NCI-H1436 treated with DMSO at 0.1 percent for 48 hours (cell line): ENCODE results near the gene KANSL1.
"Not testable (repeated sequence)": the region's sequence is repeated elsewhere in the genome, so short reads cannot be mapped to it uniquely, and the experiment has no call there.

ENCODE experiments used
- DNase-seq: peaks from one replicate; lab custom pipeline; 2025; lab: John Stamatoyannopoulos, UW

KANSL1 gene

GRCh38 chr17:46193151-46193625 lies at the start of gene KANSL1:
KANSL1 (minus strand) TSS chr17:46193429; CDS start chr17:46172143, 21,286 bp downstream.
- DNase-seq = peak; percentile 73

GRCh38 chr17:46231359-46231758 lies 38.1 kb upstream of the KANSL1 start:
- not testable (repeated sequence) for DNase-seq

GRCh38 chr17:46225274-46225794 lies 32.1 kb upstream of the KANSL1 start:
- DNase-seq = peak; percentile 78

GRCh38 chr17:46224864-46225263 lies 31.6 kb upstream of the KANSL1 start:
- DNase-seq = not testable (repeated sequence)

GRCh38 chr17:46223041-46223440 lies 29.8 kb upstream of the KANSL1 start:
- DNase-seq = not testable (repeated sequence)

GRCh38 chr17:46216682-46217081 lies 23.5 kb upstream of the KANSL1 start:
- no peak for DNase-seq

GRCh38 chr17:46212634-46213435 lies 19.6 kb upstream of the KANSL1 start:
- DNase-seq = no peak

GRCh38 chr17:46208997-46209396 lies 15.8 kb upstream of the KANSL1 start:
- no peak for DNase-seq

GRCh38 chr17:46205975-46206374 lies 12.7 kb upstream of the KANSL1 start:
- no peak for DNase-seq

- DNase-seq = no peak
Observed at GRCh38 chr17:46202424-46202823, 9.2 kb upstream of the KANSL1 start.

- no peak for DNase-seq
Observed at GRCh38 chr17:46201491-46201890, 8.3 kb upstream of the KANSL1 start.

- no peak for DNase-seq
Observed at GRCh38 chr17:46200197-46200596, 7.0 kb upstream of the KANSL1 start.

- DNase-seq = no peak
Observed at GRCh38 chr17:46199379-46199778, 6.2 kb upstream of the KANSL1 start.

GRCh38 chr17:46198233-46198632 lies 5.0 kb upstream of the KANSL1 start:
- DNase-seq = no peak

- DNase-seq = no peak
Observed at GRCh38 chr17:46197530-46197929, 4.3 kb upstream of the KANSL1 start.

- DNase-seq = no peak
Observed at GRCh38 chr17:46195939-46196716, 2.9 kb upstream of the KANSL1 start.

- no peak for DNase-seq
Observed at GRCh38 chr17:46195217-46195855, 2.1 kb upstream of the KANSL1 start.

GRCh38 chr17:46194393-46195216 lies 1.4 kb upstream of the KANSL1 start:
- no peak for DNase-seq

- peak; percentile 75 for DNase-seq
Observed at GRCh38 chr17:46193626-46194392, 580 bp upstream of the KANSL1 start.

GRCh38 chr17:46192439-46193150 lies 634 bp downstream of the KANSL1 start:
- DNase-seq = no peak
